H9 (cell line): Measurements from ENCODE around the gene HCK. TPM values are rescaled to one million over a fixed set of nuclear protein-coding genes. Genes with fewer than 3 reads are reported as not detected.

Source experiments
- DNase-seq: peaks from one replicate; pipeline ENCODE4 v3.0.0-alpha.2; 2017
- H2AFZ ChIP-seq: one replicate; pipeline ENCODE4 v1.6.1; 2013; ENCODE audit warnings: mild to moderate bottlenecking, low read length, control low read depth, moderate library complexity
- H2AK5ac ChIP-seq: 2 replicates; pipeline ENCODE4 v1.6.1; 2013; ENCODE audit warnings: low read length, control low read depth, mixed read lengths; ENCODE audit not compliant: insufficient read length
- H2BK120ac ChIP-seq: one replicate; pipeline ENCODE4 v1.6.1; 2013; ENCODE audit warnings: low read depth, mild to moderate bottlenecking, low read length, control low read depth, inconsistent platforms; ENCODE audit not compliant: poor library complexity, severe bottlenecking
- H2BK12ac ChIP-seq: 2 replicates; pipeline ENCODE4 v1.6.1; 2013; ENCODE audit warnings: low read length, control low read depth, mixed read lengths, low read depth; ENCODE audit not compliant: insufficient read length
- H2BK15ac ChIP-seq: 2 replicates; pipeline ENCODE4 v1.6.1; 2013; ENCODE audit warnings: low read depth, low read length, control low read depth
- H2BK20ac ChIP-seq: one replicate; pipeline ENCODE4 v1.6.1; 2013; ENCODE audit warnings: low read depth, mild to moderate bottlenecking, low read length, control low read depth, inconsistent platforms; ENCODE audit not compliant: poor library complexity, severe bottlenecking
- H2BK5ac ChIP-seq: 2 replicates; pipeline ENCODE4 v1.6.1; 2013; ENCODE audit warnings: low read length, control low read depth, mixed read lengths; ENCODE audit not compliant: insufficient read length
- H3K14ac ChIP-seq: 2 replicates; pipeline ENCODE4 v1.6.1; 2013; ENCODE audit warnings: low read length, control low read depth; ENCODE audit not compliant: insufficient read depth
- H3K18ac ChIP-seq: 2 replicates; pipeline ENCODE4 v1.6.1; 2013; ENCODE audit warnings: low read depth, mild to moderate bottlenecking, mixed read lengths, low read length, control low read depth; ENCODE audit not compliant: insufficient read length
- H3K23ac ChIP-seq: 2 replicates; pipeline ENCODE4 v1.6.1; 2013; ENCODE audit warnings: low read length, control low read depth, mixed read lengths, low read depth; ENCODE audit not compliant: insufficient read length
- H3K23me2 ChIP-seq: 2 replicates; pipeline ENCODE4 v1.6.1; 2013; ENCODE audit warnings: low read depth, mild to moderate bottlenecking, mixed read lengths, low read length, control low read depth; ENCODE audit not compliant: insufficient read length, poor library complexity, severe bottlenecking
- H3K27ac ChIP-seq: 2 replicates; pipeline ENCODE4 v1.5.1; 2013; ENCODE audit warnings: low read length, control low read depth, mixed read lengths, low read depth; ENCODE audit not compliant: insufficient read length
- H3K27me3 ChIP-seq: 2 replicates; pipeline ENCODE4 v1.6.1; 2013; ENCODE audit warnings: low read length, control low read depth, inconsistent platforms; ENCODE audit not compliant: insufficient read depth
- H3K4ac ChIP-seq: 2 replicates; pipeline ENCODE4 v1.6.1; 2013; ENCODE audit warnings: low read depth, mild to moderate bottlenecking, control low read depth, inconsistent platforms, low read length, moderate library complexity
- H3K4me1 ChIP-seq: 2 replicates; pipeline ENCODE4 v1.6.1; 2013; ENCODE audit warnings: low read length, control low read depth, inconsistent platforms; ENCODE audit not compliant: insufficient read depth
- H3K4me2 ChIP-seq: 2 replicates; pipeline ENCODE4 v1.6.1; 2013; ENCODE audit warnings: low read length, control low read depth, mixed read lengths; ENCODE audit not compliant: insufficient read length, insufficient read depth
- H3K56ac ChIP-seq: 2 replicates; pipeline ENCODE4 v1.6.1; 2013; ENCODE audit warnings: low read depth, mild to moderate bottlenecking, mixed read lengths, low read length, control low read depth; ENCODE audit not compliant: insufficient read length
- H3K79me1 ChIP-seq: 2 replicates; pipeline ENCODE4 v1.6.1; 2013; ENCODE audit warnings: low read depth, mild to moderate bottlenecking, moderate library complexity, low read length, control low read depth, inconsistent platforms; ENCODE audit not compliant: insufficient read depth, poor library complexity, severe bottlenecking
- H3K79me2 ChIP-seq: 2 replicates; pipeline ENCODE4 v1.6.1; 2013; ENCODE audit warnings: low read length, control low read depth, inconsistent platforms; ENCODE audit not compliant: insufficient read depth
- H3K9ac ChIP-seq: 2 replicates; pipeline ENCODE4 v1.6.1; 2013; ENCODE audit warnings: low read length, control low read depth, mixed read lengths; ENCODE audit not compliant: insufficient read length; ENCODE audit errors: extremely low read depth
- H3K9me3 ChIP-seq: one replicate; pipeline ENCODE4 v1.6.1; 2013; ENCODE audit warnings: low read depth, low read length, inconsistent platforms; ENCODE audit not compliant: control insufficient read depth
- H3T11ph ChIP-seq: one replicate; pipeline ENCODE4 v1.6.1; 2013; ENCODE audit warnings: mild to moderate bottlenecking, low read length, control low read depth, inconsistent platforms
- H4K20me1 ChIP-seq: one replicate; pipeline ENCODE4 v1.6.1; 2013; ENCODE audit not compliant: control insufficient read depth, insufficient read length, insufficient read depth
- H4K5ac ChIP-seq: 2 replicates; pipeline ENCODE4 v1.6.1; 2013; ENCODE audit warnings: low read depth, mild to moderate bottlenecking, mixed read lengths, low read length, control low read depth; ENCODE audit not compliant: insufficient read length
- H4K8ac ChIP-seq: replicated peaks from 2 replicates; pipeline ENCODE4 v1.6.1; 2013; ENCODE audit warnings: low read length, control low read depth, mixed read lengths, low read depth; ENCODE audit not compliant: insufficient read length
- H4K91ac ChIP-seq: 2 replicates; pipeline ENCODE4 v1.6.1; 2013; ENCODE audit warnings: low read depth, mild to moderate bottlenecking, moderate library complexity, mixed read lengths, low read length, control low read depth; ENCODE audit not compliant: insufficient read length
- H3K27ac Mint-ChIP-seq, 3 experiments: 2 replicates in 2 of 3; 3 replicates in 1 of 3; pipeline ENCODE4 v1.8.0; 2020 to 2021; ENCODE audit warnings: mixed read lengths in 3 of 3, mild to moderate bottlenecking in 1 of 3, moderate library complexity in 1 of 3
- H3K27me3 Mint-ChIP-seq: 2 replicates; pipeline ENCODE4 v1.8.0; 2021; ENCODE audit warnings: low read depth, mild to moderate bottlenecking, moderate library complexity, mixed read lengths
- H3K36me3 Mint-ChIP-seq, 3 experiments: 2 replicates in 2 of 3; 3 replicates in 1 of 3; pipeline ENCODE4 v1.8.0; 2020 to 2021; ENCODE audit warnings: low read depth in 3 of 3, mixed read lengths in 3 of 3; ENCODE audit not compliant: insufficient read depth in 1 of 3
- H3K4me1 Mint-ChIP-seq, 2 experiments: 2 replicates each; pipeline ENCODE4 v1.8.0; 2020; ENCODE audit warnings: mixed read lengths in 2 of 2
- H3K4me3 Mint-ChIP-seq, 2 experiments: 2 replicates in 1 of 2; 3 replicates in 1 of 2; pipeline ENCODE4 v1.8.0; 2020 to 2021; ENCODE audit warnings: mild to moderate bottlenecking in 2 of 2, mixed read lengths in 2 of 2, moderate library complexity in 1 of 2
- H3K9me3 Mint-ChIP-seq, 2 experiments: 2 replicates in 1 of 2; 3 replicates in 1 of 2; pipeline ENCODE4 v1.8.0; 2020; ENCODE audit warnings: mild to moderate bottlenecking in 2 of 2, mixed read lengths in 2 of 2, moderate library complexity in 1 of 2
- WGBS: extraction: QIAGEN DNeasy Blood & Tissue Kit; methylation state at CpG from one replicate; pipeline ENCODE4 v1.1.7; 2013; ENCODE audit warnings: missing lambda C conversion rate, low lambda C conversion rate, mixed read lengths; ENCODE audit not compliant: insufficient read length; ENCODE audit errors: extremely low coverage; 5-methylcytosine and 5-hydroxymethylcytosine counted together
- total RNA-seq: library from RNA; stranded (reverse); gene quantifications from 2 replicates; pipeline ENCODE4 v1.2.1, GENCODE V29; 2021
- TF ChIP-seq, protein P1 (sequence below): fragments of 200-600 bp; sonication (generic); conservative IDR thresholded peaks from 3 replicates; pipeline ENCODE4 v1.8.0; 2021; ENCODE audit warnings: antibody characterized with exemption, mild to moderate bottlenecking

The HCK gene
- total RNA-seq, 1 experiment from 2014 or later, result 1.7 TPM

GRCh38 chr20:32139947-32140346 is 87.9 kb downstream of the HCK start:
- H3K56ac ChIP-seq, result no peak overlapping the region
- H3K9me3 ChIP-seq, result no peaks in the 10 kb centered on the region
- H3K79me1 ChIP-seq, result no peaks in the 10 kb centered on the region
- H4K8ac ChIP-seq, result no peak overlapping the region
- H3K27me3 ChIP-seq, result no peaks in the 10 kb centered on the region
- H4K5ac ChIP-seq, result no peak overlapping the region
- no peak overlapping the region for H3K14ac ChIP-seq
- no peak overlapping the region for H3K9ac ChIP-seq
- no peak overlapping the region for H2BK12ac ChIP-seq
- no peak overlapping the region for H3K27ac Mint-ChIP-seq
- no peak overlapping the region for H3K18ac ChIP-seq
- H2AK5ac ChIP-seq, result no peak overlapping the region
- WGBS, result no CpG with 5 or more reads among the region's 3 CpGs
- H2AFZ ChIP-seq, result no peak overlapping the region
- H3K23me2 ChIP-seq, result no peaks in the 10 kb centered on the region
- H3K4me2 ChIP-seq, result no peak overlapping the region
- no peaks in the 10 kb centered on the region for H4K20me1 ChIP-seq
- TF ChIP-seq, protein P1, sequence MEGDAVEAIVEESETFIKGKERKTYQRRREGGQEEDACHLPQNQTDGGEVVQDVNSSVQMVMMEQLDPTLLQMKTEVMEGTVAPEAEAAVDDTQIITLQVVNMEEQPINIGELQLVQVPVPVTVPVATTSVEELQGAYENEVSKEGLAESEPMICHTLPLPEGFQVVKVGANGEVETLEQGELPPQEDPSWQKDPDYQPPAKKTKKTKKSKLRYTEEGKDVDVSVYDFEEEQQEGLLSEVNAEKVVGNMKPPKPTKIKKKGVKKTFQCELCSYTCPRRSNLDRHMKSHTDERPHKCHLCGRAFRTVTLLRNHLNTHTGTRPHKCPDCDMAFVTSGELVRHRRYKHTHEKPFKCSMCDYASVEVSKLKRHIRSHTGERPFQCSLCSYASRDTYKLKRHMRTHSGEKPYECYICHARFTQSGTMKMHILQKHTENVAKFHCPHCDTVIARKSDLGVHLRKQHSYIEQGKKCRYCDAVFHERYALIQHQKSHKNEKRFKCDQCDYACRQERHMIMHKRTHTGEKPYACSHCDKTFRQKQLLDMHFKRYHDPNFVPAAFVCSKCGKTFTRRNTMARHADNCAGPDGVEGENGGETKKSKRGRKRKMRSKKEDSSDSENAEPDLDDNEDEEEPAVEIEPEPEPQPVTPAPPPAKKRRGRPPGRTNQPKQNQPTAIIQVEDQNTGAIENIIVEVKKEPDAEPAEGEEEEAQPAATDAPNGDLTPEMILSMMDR, result no peak
- H3K27ac ChIP-seq, result no peak overlapping the region
- no peak overlapping the region for H2BK15ac ChIP-seq
- H3K4ac ChIP-seq, result no peak overlapping the region
- no peak overlapping the region for H3K4me3 Mint-ChIP-seq
- peaks cover 40 to 81% (median 65%) of the 10 kb centered on the region in 3 experiments; a peak in 6 of 7 replicates for H3K36me3 Mint-ChIP-seq
- H2BK5ac ChIP-seq, result no peak overlapping the region
- no peaks in the 10 kb centered on the region for H3K9me3 Mint-ChIP-seq
- H2BK120ac ChIP-seq, result no peak overlapping the region
- H3K27me3 Mint-ChIP-seq, result no peaks in the 10 kb centered on the region
- no peaks in the 10 kb centered on the region for H3K4me1 Mint-ChIP-seq
- DNase-seq, result no peak
- no peak overlapping the region for H4K91ac ChIP-seq
- H3K79me2 ChIP-seq, result no peaks in the 10 kb centered on the region
- H2BK20ac ChIP-seq, result no peak overlapping the region
- no peaks in the 10 kb centered on the region for H3K4me1 ChIP-seq
- no peak overlapping the region for H3K23ac ChIP-seq
- H3T11ph ChIP-seq, result no peak overlapping the region
